HG02885 (cell line): ENCODE measurements around the gene CERS5.

Experiments
- ATAC-seq: cut with Tn5 transposase; IDR thresholded peaks from one replicate; pipeline ENCODE4 v1.9.1; 2021; ENCODE audit warnings: mild to moderate bottlenecking; ENCODE audit not compliant: unreplicated experiment, poor library complexity

CERS5 gene

GRCh38 chr12:50105913-50106450, 61.2 kb downstream of the CERS5 start:
- no peak for ATAC-seq

- no peak for ATAC-seq
Observed at GRCh38 chr12:50104417-50105366, 62.5 kb downstream of the CERS5 start.

DNA sequence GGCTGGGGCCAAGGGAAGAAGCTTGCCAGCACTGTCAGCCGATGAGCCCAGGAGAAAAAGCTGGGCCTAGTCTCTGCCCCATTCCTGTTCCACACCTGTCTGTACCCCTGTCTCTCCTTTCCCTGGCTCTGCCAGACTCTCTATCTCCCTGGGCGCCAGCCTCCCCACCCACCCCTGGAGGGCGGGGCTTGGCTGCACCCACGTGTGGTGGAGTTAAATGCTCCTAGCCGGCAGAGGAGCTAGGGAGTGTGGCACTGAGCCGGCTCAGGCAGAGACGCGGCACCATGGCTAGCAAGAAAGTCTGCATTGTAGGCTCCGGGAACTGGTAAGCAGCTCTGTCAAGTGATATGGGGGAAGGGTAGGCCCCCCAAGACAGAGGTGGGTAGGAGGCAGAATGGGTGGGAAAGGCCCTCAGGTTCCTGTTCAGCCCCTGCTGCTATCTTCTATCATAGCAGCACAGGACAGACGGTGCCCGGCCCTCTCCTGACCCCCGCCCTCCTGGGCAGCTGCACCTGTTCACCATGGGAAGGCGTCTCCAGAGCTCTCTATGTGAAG, 63.3 kb downstream of the CERS5 start, which contains the start of gene GPD1:
GPD1 (plus strand) TSS at position 242 of the 555 bp plus-strand sequence; CDS start at position 285, 43 bp downstream.
- no peak for ATAC-seq

DNA sequence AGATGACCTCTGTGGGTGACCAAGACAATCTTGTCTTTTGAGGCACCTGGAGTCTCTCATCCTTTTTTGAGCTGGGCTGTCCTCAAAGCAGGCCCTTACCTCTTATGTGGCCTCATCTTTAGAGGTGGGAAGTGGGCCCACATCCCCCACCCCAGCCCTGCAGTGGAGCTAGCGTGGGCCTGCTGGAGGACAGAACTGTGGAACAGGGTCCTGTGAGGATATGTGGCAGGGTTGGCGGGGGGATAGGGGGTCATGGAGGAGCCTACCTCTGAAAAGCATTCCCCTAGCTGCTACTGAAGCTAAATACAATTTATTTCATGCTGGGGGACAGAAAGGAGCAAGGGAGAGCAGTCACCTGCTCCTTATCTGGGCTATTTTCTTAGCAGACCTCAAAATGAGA, 63.8 kb downstream of the CERS5 start:
- ATAC-seq = no peak

DNA sequence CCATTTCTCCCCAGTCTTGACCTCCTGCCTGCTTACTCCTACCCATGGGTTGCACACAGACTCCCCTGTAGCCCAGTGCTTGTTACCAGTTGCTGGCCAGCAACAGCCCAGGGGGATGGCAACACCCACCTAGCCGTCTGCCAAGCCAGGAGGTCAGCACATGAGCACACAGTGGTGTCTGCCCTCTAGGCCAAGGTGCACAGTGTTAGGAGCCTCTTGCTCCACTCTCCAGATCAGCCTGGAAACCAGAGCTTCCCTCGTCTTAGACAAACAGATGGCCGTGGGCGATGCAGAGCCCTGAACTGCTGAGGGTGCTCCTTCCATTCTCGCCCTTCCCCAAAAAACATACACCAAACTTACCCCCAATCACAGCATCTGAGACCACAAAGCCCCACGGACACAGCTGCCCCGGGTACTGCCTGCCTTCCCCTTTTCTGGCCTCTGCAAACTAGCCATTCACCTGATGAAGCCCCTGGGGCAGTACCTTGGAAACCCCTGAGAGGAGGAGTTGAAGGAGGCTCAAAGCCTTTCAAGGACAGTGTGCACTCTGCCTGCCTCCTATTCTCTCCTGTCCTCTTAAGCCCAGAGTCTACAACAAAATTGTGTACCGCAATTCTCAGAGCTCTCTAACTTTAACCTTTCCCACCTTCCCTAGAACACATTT, 64.4 kb downstream of the CERS5 start:
- ATAC-seq = no peak

- ATAC-seq = no peak
Observed at GRCh38 chr12:50102131-50102531, 65.0 kb downstream of the CERS5 start.

DNA sequence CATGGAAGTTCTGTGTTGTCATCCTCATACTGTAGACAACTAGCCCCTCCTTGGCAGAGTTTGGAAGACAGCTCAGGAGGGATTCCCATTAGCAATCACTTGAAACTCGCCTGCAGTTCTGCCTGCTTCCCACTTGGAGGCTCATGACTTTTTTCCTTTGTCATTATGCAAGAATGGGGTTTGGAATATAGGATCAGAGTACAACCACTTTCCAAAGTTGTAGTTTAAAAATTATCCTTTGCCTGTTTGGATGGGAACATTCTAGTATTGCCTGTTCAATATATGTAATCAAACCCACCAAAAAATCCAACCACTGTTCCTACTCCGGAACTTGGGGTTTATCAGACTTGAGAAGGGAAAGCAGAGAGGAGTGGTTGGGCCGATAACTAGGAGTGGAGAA, 65.5 kb downstream of the CERS5 start:
- ATAC-seq = no peak

GRCh38 chr12:50100561-50100960, 66.6 kb downstream of the CERS5 start:
- no peak for ATAC-seq

DNA sequence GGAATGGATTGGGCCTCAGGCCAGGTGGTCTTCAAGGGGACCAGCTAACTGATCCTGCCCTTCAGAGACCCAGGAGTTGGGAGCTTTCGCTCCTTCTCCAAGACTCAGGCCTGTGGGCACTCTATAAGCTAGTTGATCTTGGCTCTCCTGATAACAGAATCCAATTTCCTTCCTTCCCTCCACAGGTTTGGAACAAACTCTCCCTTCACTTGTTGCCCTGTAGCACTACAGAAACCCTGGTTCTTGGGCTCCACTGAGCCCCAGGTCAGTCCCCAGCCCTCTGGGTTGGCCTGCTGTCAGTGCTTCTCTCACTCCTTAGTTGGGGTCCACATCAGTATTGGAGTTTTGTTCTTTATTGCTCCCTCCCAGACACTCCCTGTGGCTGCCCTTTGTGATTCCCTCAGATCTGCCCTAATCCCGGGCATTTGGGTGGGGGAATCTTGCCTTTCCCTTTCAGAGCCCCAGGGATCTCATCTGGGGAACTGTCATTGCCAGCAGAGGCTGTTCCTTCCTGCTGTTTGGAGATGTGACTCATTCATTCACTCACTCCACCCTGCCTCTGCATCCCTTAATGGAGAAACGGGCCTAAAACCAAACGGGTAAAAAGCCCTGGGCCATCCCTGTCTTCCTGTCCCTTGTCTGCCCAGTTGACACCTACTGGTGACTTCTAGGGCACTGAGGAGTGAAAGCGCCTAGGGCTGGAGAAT, 67.7 kb downstream of the CERS5 start:
- no peak for ATAC-seq

- ATAC-seq = no peak
Observed at GRCh38 chr12:50097952-50098351, 69.2 kb downstream of the CERS5 start.

DNA sequence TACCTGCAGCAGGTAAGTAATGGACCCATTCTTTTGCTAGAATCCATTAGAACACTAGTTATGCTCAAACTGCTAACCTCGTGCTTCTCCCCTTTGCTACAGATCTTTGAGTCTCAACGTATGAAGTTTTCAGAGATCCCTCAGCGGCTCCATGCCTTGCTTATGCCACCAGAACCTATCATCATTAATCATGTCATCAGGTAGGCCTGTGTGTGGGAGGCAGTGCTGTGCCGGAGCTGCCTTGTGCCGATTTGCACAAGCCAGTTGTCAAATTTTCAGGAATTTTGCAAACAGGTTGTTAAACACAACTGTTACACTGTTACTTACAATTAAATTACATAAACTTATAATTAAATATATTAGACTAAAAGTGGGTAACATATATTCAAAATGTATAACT, 76.8 kb downstream of the CERS5 start:
- no peak for ATAC-seq

- ATAC-seq = no peak
Observed at GRCh38 chr12:50089730-50090129, 77.4 kb downstream of the CERS5 start.

- peak; percentile 38 for ATAC-seq
Observed at GRCh38 chr12:50088577-50089335, 78.4 kb downstream of the CERS5 start.

- ATAC-seq = no peak
Observed at GRCh38 chr12:50087995-50088394, 79.2 kb downstream of the CERS5 start.

- ATAC-seq = no peak
Observed at GRCh38 chr12:50087151-50087550, 80.0 kb downstream of the CERS5 start.

GRCh38 chr12:50086148-50086547, 81.0 kb downstream of the CERS5 start:
- no peak for ATAC-seq

DNA sequence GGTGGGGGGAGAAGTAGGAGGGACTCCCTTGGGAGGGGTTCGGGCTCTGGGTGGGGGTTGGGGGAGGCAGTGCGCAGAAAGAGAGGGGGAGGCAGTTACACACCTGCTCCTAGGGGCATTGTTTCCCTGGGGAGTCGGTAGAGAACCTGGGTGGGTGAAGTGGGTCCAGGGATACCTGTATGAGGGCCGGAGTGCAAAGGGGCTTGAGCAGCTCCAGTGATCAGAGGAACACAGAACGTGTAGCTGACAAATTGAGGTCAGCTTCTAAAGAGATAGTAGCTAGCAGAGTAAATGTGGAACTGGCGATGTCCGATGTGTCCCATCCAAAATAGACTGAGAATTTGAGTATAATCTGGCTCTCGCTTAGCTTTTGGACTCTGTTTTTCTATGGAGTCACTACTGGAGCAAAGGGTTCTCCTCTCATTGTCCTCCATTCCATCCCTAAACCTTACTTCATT, 81.5 kb downstream of the CERS5 start:
- no peak for ATAC-seq

GRCh38 chr12:50084775-50085614, 82.2 kb downstream of the CERS5 start, which contains the start of gene SMARCD1:
Gene SMARCD1, plus strand, starts transcription at chr12:50085342. Its CDS starts 28 bp downstream, at chr12:50085370.
- peak; percentile 89 for ATAC-seq
